Measurements from ENCODE around the gene MAN1A2.
A peak's percentile ranks its signal among the peaks of the same experiment; 100 is the strongest.

Gene MAN1A2

GRCh38 chr1:117359561-117360289, 7.5 kb upstream of the MAN1A2 start:
- no peak for DNase-seq (ENCODE audit: low read depth)

GRCh38 chr1:117362986-117363385, 4.3 kb upstream of the MAN1A2 start:
- no peak for DNase-seq (ENCODE audit: low read depth)

- no peak for DNase-seq (ENCODE audit: low read depth)
Observed at GRCh38 chr1:117363571-117364048, 3.6 kb upstream of the MAN1A2 start.

GRCh38 chr1:117364240-117364639, 3.0 kb upstream of the MAN1A2 start:
- no peak for DNase-seq (ENCODE audit: low read depth)

- DNase-seq (ENCODE audit: low read depth): no peak
Observed at GRCh38 chr1:117365350-117366176, 1.7 kb upstream of the MAN1A2 start.

GRCh38 chr1:117366177-117367045, 838 bp upstream of the MAN1A2 start:
- DNase-seq (ENCODE audit: low read depth): peak; percentile 75

- DNase-seq (ENCODE audit: low read depth): no peak
Observed at GRCh38 chr1:117368116-117369108, 1.2 kb downstream of the MAN1A2 start.

GRCh38 chr1:117370071-117370470, 2.8 kb downstream of the MAN1A2 start:
- DNase-seq (ENCODE audit: low read depth): no peak

- DNase-seq (ENCODE audit: low read depth): no peak
Observed at GRCh38 chr1:117370509-117370908, 3.3 kb downstream of the MAN1A2 start.

- DNase-seq (ENCODE audit: low read depth): no peak
Observed at GRCh38 chr1:117371441-117372151, 4.3 kb downstream of the MAN1A2 start.

- DNase-seq (ENCODE audit: low read depth): no peak
Observed at GRCh38 chr1:117372863-117373412, 5.7 kb downstream of the MAN1A2 start.

GRCh38 chr1:117373932-117374331, 6.7 kb downstream of the MAN1A2 start:
- no peak for DNase-seq (ENCODE audit: low read depth)

GRCh38 chr1:117375327-117375726, 8.1 kb downstream of the MAN1A2 start:
- DNase-seq (ENCODE audit: low read depth): no peak

GRCh38 chr1:117387060-117387633, 19.9 kb downstream of the MAN1A2 start:
- no peak for DNase-seq (ENCODE audit: low read depth)

- DNase-seq (ENCODE audit: low read depth): no peak
Observed at GRCh38 chr1:117388328-117388727, 21.1 kb downstream of the MAN1A2 start.

- DNase-seq (ENCODE audit: low read depth): no peak
Observed at GRCh38 chr1:117389284-117389683, 22.0 kb downstream of the MAN1A2 start.

GRCh38 chr1:117389779-117390178, 22.5 kb downstream of the MAN1A2 start:
- no peak for DNase-seq (ENCODE audit: low read depth)

GRCh38 chr1:117392771-117393170, 25.5 kb downstream of the MAN1A2 start:
- DNase-seq (ENCODE audit: low read depth): no peak

GRCh38 chr1:117396074-117396473, 28.8 kb downstream of the MAN1A2 start:
- no peak for DNase-seq (ENCODE audit: low read depth)

- DNase-seq (ENCODE audit: low read depth): no peak
Observed at GRCh38 chr1:117396636-117397035, 29.4 kb downstream of the MAN1A2 start.
